GM10248 (cell line): Measurements from ENCODE around the gene UCKL1.

Experiments used
- CTCF ChIA-PET: fragments of 300-600 bp; sonication (Branson Sonifier 250); formaldehyde crosslinking; extraction: SDS; loops from one replicate; lab custom pipeline; 2021; ENCODE audit warnings: antibody characterized with exemption; lab: Yijun Ruan, JAX
- POLR2A ChIA-PET: fragments of 350-650 bp; sonication (Branson Sonifier 250); formaldehyde crosslinking; extraction: SDS; loops from one replicate; lab custom pipeline; 2020; ENCODE audit warnings: antibody characterized with exemption; lab: Yijun Ruan, JAX
- DNase-seq: peaks from one replicate; pipeline ENCODE4 v3.0.0; 2012; ENCODE audit errors: extremely low spot score
- TF ChIP-seq, protein P1 (sequence below): IDR thresholded peaks from 2 replicates; pipeline ENCODE4 v1.5.1; 2012; ENCODE audit warnings: mild to moderate bottlenecking, low read depth; ENCODE audit errors: extremely low read depth, missing control alignments, control extremely low read depth

The UCKL1 gene

DNA sequence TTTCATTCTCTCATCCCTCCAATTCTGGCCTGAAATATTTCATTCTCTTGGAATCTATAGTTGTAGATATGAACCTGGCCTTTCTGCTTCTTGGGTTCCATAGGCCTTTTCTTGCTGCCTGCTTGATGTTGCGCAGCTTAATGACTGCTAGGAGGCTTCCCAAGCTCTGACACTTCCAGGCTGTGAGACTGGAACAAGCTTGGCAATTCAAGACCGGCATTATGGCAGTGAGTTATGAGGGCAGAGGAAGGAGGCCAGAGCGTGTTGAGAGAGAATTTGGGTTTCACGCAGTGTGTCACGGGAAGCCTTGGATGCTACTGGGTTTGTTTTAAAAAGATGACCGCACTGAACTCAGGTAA, 62.2 kb downstream of the UCKL1 start:
- ChIA-PET POLR2A (no interaction called here), CTCF (interaction anchor here (1.2 to 1.5 kb wide), 2 partner anchors 108 to 357 kb away, joined by 3 read pairs; partner anchors contain the start of gene PTK6)
- TF ChIP-seq, protein P1, sequence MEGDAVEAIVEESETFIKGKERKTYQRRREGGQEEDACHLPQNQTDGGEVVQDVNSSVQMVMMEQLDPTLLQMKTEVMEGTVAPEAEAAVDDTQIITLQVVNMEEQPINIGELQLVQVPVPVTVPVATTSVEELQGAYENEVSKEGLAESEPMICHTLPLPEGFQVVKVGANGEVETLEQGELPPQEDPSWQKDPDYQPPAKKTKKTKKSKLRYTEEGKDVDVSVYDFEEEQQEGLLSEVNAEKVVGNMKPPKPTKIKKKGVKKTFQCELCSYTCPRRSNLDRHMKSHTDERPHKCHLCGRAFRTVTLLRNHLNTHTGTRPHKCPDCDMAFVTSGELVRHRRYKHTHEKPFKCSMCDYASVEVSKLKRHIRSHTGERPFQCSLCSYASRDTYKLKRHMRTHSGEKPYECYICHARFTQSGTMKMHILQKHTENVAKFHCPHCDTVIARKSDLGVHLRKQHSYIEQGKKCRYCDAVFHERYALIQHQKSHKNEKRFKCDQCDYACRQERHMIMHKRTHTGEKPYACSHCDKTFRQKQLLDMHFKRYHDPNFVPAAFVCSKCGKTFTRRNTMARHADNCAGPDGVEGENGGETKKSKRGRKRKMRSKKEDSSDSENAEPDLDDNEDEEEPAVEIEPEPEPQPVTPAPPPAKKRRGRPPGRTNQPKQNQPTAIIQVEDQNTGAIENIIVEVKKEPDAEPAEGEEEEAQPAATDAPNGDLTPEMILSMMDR: no peak
- no peak for DNase-seq

DNA sequence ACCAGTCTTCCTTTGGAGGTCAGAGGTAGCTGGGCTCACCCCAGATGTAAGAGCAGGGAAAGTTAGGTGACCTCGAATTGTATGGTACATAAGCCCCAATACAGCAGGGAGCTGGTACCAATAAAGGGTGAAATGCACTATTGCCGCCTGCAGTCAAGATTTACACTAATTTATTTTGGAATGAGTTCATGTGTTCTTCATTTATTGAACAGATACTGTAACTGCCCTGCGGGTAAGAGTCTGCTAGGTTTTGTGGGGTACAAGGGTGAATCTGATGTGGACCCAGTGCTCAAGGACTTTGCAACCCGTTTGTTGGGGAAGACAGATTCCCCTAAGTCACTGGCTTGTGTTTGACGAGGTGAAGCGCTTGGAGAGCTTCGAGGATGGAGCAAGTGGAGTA, 63.8 kb downstream of the UCKL1 start:
- CTCF ChIA-PET: interaction anchor here (1.1 to 1.5 kb wide), 2 partner anchors 13 to 26 kb away, joined by 3 to 5 read pairs; no protein-coding TSS in a partner anchor
- POLR2A ChIA-PET: no interaction called here
- TF ChIP-seq, protein P1: no peak
- DNase-seq: no peak

DNA sequence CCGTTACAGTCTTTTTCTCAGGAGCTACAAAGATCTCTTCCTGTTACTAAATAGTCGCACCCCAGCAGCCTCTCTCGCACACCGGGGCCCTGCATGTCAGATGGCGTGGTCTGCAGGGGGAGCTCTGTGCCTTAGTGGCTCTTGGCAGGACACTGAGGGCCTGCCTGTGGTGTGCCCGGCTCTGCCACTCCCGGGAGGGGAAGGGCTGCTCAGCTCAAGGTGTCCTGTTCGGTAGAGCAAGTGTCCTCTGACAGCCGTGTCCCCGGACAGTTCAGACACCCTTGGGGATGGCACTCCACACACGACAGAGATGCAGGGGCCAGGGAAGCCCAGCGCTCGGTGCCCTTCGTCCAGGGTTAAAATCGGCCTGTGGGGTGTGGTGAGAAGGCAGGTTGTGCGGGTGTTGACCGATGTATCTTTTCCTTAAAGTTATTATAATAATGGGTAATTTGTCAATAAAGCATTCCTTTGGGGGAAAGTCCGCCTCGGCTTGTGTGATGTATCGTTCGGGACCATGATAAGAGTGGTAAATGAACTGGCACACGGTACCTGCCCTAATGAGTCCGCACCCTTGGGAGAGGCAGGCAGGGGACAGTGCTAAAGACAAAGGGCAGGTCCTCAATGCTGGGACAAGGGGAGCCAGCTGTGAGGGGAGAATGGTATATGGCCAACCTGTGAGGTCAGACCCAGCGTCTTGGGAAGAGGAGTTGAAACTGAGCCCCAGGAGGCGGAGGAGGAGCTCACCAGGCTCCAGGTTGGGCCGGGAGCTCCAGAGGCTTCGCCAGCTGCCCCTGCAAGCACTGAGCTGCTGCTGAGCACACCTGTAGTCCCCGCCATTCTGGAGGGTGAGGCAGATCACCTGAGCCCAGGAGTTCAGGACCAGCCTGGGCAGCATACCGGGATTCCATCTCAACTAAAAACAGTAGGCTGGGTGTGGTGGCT, 64.9 kb downstream of the UCKL1 start:
- CTCF ChIA-PET: interaction anchor here (0.7 to 1.5 kb wide), 3 partner anchors 12 to 25 kb away, joined by 3 to 5 read pairs (median 3); no protein-coding TSS in a partner anchor
- TF ChIP-seq, protein P1: no peak
- POLR2A ChIA-PET: no interaction called here
- no peak for DNase-seq

DNA sequence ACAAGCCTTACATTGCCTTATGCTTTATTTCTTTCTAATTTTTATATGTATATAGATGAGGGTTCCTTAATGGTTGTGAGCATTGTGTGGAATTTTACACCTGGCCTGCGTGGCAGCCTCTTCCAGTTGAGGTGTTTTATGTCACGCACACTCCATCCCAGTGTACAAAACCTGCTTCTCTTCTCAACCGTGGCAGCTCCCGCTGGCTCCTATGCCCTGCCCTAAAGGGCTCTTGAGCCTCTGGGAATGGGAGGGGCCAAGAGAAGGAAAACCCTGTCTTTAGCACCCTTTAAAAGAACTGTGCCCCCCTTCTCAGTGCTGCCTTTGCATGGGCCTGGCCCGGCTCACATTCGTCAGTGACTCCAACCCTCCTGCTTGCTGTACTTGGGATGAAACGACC, 65.6 kb downstream of the UCKL1 start:
- POLR2A ChIA-PET: interaction anchor here (0.5 kb wide), 1 partner anchor 170 kb away, joined by 4 read pairs; no protein-coding TSS in a partner anchor
- CTCF ChIA-PET: interaction anchor here (0.7 kb wide), 1 partner anchor 15 kb away, joined by 3 read pairs; no protein-coding TSS in a partner anchor
- no peak for DNase-seq
- TF ChIP-seq, protein P1: no peak

DNA sequence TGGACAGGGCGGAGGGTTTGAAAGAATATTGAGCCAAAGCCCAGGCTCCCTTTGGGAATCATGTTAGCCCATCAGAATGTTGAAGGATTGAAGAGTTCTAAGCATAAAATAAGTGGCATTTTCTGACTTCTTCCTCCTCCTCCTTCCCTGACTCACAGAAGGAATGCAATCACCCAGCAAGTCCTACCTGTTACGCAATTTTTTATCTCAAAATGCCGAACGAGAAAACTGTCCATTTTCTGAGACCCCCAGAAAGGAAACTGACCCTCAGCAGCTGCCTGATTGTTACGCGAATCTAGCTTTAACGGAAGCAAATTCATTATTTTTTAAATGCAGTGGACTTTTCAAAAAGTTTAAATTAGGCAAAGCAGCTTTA, 66.0 kb downstream of the UCKL1 start:
- POLR2A ChIA-PET: interaction anchor here (0.5 kb wide), 1 partner anchor 169 kb away, joined by 4 read pairs; no protein-coding TSS in a partner anchor

More for the DNA sequence above, 66.0 kb downstream of the UCKL1 start:
- no peak for DNase-seq
- CTCF ChIA-PET: interaction anchor here (0.7 kb wide), 1 partner anchor 14 kb away, joined by 3 read pairs; no protein-coding TSS in a partner anchor
- TF ChIP-seq, protein P1: no peak
